WERI-Rb-1 (cell line): ENCODE data around the gene CFAP92.
"Not testable (repeated sequence)": the region's sequence is repeated elsewhere in the genome, so short reads cannot be mapped to it uniquely, and the experiment has no call there.

ENCODE experiments used
- DNase-seq: peaks from one replicate; pipeline ENCODE4 v3.0.0-alpha.2; 2020
- H3K27ac ChIP-seq: fragments of 250-450 bp; sonication (Bioruptor Pico); 2 replicates; pipeline ENCODE4 v1.5.1; 2020; ENCODE audit warnings: mild to moderate bottlenecking, moderate library complexity
- H3K27me3 ChIP-seq: fragments of 250-450 bp; sonication (Bioruptor Pico); 2 replicates; pipeline ENCODE4 v1.5.1; 2021; ENCODE audit warnings: mild to moderate bottlenecking, low read depth, moderate library complexity; ENCODE audit not compliant: insufficient read depth, severe bottlenecking
- H3K36me3 ChIP-seq: fragments of 250-450 bp; sonication (Bioruptor Pico); 2 replicates; pipeline ENCODE4 v1.5.1; 2020; ENCODE audit warnings: mild to moderate bottlenecking, moderate library complexity
- H3K4me3 ChIP-seq: 2 replicates; pipeline ENCODE4 v1.5.1; 2011; ENCODE audit warnings: low read depth, mild to moderate bottlenecking, control low read depth, low read length
- H3K9me3 ChIP-seq: fragments of 250-450 bp; sonication (Bioruptor Pico); 2 replicates; pipeline ENCODE4 v1.5.1; 2021; ENCODE audit warnings: mild to moderate bottlenecking, moderate library complexity; ENCODE audit not compliant: severe bottlenecking
- TF ChIP-seq, protein P1 (sequence below): IDR thresholded peaks from 2 replicates; pipeline ENCODE4 v1.5.1; 2011; ENCODE audit warnings: low read depth, mild to moderate bottlenecking, control low read depth, inconsistent platforms, low read length

The CFAP92 gene

DNA sequence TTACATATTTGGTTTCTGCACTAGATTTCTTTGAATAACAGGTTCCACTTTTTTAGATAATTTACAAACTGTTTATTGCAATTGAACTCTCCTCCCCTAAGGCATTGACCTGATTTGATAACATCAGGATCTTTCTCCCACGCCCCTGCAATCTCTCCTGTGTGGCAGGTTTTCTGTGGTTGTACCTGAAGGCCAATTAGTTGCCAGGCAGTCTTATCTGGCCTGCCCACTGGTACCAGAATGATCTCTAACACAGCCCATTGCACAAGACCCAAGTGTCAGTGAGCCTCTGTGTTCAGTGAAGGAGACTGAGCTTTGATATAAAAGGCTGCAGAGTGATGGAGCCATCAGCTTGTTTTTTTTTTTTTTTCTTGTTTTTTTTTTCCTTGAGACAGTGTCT lies 111.2 kb downstream of the CFAP92 start:
- DNase-seq = no peak
- Histone ChIP-seq H3K4me3 (no peak overlapping the region), H3K27ac (no peak overlapping the region), H3K27me3 (no peaks in the 10 kb centered on the region), H3K36me3 (peaks cover 35% of the 10 kb centered on the region), H3K9me3 (no peaks in the 10 kb centered on the region)
- TF ChIP-seq, protein P1, sequence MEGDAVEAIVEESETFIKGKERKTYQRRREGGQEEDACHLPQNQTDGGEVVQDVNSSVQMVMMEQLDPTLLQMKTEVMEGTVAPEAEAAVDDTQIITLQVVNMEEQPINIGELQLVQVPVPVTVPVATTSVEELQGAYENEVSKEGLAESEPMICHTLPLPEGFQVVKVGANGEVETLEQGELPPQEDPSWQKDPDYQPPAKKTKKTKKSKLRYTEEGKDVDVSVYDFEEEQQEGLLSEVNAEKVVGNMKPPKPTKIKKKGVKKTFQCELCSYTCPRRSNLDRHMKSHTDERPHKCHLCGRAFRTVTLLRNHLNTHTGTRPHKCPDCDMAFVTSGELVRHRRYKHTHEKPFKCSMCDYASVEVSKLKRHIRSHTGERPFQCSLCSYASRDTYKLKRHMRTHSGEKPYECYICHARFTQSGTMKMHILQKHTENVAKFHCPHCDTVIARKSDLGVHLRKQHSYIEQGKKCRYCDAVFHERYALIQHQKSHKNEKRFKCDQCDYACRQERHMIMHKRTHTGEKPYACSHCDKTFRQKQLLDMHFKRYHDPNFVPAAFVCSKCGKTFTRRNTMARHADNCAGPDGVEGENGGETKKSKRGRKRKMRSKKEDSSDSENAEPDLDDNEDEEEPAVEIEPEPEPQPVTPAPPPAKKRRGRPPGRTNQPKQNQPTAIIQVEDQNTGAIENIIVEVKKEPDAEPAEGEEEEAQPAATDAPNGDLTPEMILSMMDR = no peak

DNA sequence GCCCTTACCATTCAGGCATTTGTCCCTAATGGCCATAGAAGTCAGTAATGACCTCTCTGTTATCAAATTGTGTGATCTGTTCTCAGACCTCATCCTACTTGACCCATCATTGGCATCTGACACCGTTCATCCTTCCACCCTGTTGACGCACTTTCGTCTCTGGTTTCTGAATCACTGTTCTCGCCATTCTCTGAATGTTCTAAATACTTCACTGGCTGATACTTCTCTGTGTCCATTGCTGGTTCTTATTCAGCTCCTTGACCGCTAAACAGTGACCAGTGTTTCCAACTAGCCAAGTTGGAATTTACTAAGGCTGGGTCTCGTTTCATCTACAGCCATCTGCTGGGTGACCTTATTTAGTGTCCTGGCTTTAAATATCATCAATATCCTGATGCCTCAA lies 112.3 kb downstream of the CFAP92 start:
- TF ChIP-seq, protein P1 = no peak
- DNase-seq = no peak
- Histone ChIP-seq H3K9me3 (no peaks in the 10 kb centered on the region), H3K27me3 (no peaks in the 10 kb centered on the region), H3K4me3 (no peak overlapping the region), H3K27ac (no peak overlapping the region), H3K36me3 (peaks cover 34% of the 10 kb centered on the region)

DNA sequence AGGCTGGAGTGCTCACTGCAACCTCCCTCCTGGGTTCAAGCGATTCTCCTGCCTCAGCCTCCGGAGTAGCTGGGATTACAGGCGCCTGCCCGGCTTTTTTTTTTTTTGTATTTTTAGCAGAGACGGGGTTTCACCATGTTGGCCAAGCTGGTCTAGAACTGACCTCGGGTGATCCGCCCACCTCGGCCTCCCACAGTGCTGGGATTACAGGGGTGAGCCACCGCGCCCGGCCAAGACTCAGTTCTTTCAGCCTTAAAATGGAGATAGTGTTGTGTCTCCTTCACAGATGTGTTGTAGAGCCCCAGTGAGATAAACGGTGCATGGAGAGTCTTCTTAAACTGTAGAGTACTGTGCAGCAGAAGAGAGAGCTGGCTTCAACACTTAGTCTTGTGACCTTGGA lies 113.4 kb downstream of the CFAP92 start:
- peak overlapping the region; percentile 86 for H3K4me3 ChIP-seq
- peaks cover 29% of the 10 kb centered on the region for H3K36me3 ChIP-seq
- H3K27ac ChIP-seq, DNase-seq, H3K27me3 ChIP-seq, H3K9me3 ChIP-seq: not testable (repeated sequence)

DNA sequence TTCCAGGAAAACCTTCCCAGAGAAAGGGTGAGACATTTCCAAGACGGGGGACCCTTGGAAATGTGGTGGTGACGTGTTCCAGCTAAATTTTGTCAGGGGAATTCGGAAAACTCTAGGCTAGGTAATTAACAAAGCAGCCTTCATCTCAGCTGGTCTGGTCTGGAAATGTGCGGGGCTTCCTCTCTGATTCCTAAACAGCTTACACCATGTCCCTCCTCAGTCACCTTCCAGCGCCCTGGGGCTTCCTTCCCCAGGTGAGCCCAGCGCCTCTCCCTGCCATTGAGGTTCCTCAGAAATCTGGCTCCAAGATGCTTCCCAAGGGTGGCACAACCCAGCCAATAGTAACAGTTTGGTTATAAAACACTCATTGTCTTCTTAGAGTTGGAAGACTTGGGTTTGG lies 113.9 kb downstream of the CFAP92 start:
- peak overlapping the region; percentile 94 for H3K27ac ChIP-seq

DNA sequence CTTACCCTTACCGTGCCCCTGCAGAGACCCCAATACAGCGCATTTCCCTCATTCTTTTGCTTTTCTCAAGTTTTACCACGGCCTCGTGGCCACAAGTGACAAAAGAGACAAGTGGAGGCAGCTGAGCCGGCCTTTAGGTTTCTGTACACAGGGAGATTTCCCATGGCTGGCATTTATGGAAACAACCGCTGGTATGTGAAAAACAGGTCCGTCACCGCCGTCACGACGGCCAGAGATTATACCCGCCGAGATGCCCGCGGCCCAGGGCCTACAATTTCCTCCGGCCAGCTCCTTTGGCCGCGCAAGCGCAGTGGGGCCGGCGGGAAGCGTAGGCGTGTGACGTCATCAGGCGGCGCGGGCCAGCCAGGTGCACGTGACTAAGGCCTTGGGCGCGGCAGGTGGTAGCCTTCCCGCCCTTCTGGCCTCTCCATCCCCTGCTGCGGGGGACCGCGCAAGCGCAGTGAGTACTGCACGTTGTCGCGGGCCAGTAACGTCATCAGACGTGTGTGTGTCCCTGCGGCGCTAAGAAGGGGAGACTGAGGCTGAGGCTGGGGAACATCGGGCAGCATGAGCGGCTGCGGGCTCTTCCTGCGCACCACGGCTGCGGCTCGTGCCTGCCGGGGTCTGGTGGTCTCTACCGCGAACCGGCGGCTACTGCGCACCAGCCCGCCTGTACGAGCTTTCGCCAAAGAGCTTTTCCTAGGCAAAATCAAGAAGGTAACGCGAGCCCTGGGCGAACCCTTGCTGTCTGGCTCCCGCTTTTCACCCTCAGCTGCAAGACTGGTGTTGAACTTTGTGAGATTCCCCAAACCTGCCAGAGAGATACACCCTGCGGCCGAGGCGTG lies 114.5 kb downstream of the CFAP92 start, which contains the start of gene ACAD9:
Gene ACAD9 (plus strand): TSS at position 496 of the 845 bp plus-strand sequence. CDS start 72 bp downstream, at position 568.
- DNase-seq = peak; percentile 98
- no peaks in the 10 kb centered on the region for H3K9me3 ChIP-seq
- TF ChIP-seq, protein P1 = no peak
- peak within 1 kb of the TSS; percentile 86 for H3K4me3 ChIP-seq
- peak within 1 kb of the TSS; percentile 94 for H3K27ac ChIP-seq
- no peaks in the 10 kb centered on the region for H3K27me3 ChIP-seq
- H3K36me3 ChIP-seq = peaks cover 18% of the 10 kb centered on the region

More for the DNA sequence above, 113.9 kb downstream of the CFAP92 start:
- Histone ChIP-seq H3K27me3 (no peaks in the 10 kb centered on the region), H3K4me3 (peak overlapping the region; percentile 86), H3K36me3 (peaks cover 24% of the 10 kb centered on the region), H3K9me3 (no peaks in the 10 kb centered on the region)
- no peak for DNase-seq
- TF ChIP-seq, protein P1 = no peak

DNA sequence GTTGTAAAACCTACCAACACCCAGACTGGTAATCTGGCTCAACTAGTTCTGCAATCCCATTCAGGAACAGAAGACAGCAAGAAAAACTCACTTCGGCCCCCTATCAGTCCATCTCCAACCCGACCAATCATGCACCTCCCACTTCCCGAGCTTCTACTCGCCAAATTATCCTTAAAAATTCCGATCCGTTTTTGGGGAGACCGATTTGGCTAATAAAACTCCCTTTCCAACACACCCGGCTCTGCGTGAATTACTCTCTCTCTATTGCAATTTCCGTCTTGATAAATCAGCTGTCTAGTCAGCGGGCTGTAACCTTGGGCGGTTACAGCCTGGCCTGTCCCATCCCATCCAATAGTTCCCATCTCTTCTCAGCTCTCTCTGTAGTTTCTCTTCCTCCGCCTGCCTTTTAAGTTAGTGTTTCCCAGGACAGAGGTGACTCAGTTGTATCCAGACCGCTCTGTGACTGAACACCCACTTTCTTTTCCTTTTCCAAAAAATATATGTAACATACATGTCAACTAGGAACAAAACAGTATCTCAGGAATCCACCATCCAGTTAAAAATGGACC lies 115.2 kb downstream of the CFAP92 start:
- H3K27me3 ChIP-seq = no peaks in the 10 kb centered on the region
- H3K36me3 ChIP-seq = peaks cover 16% of the 10 kb centered on the region
- peak overlapping the region; percentile 86 for H3K4me3 ChIP-seq
- DNase-seq = no peak
- H3K9me3 ChIP-seq = no peaks in the 10 kb centered on the region
- peak overlapping the region; percentile 94 for H3K27ac ChIP-seq
- TF ChIP-seq, protein P1 = no peak
